K562 (cell line): ENCODE data around the gene ASIC1. TPM values are rescaled to one million over a fixed set of nuclear protein-coding genes. Genes with fewer than 3 reads are reported as not detected.

Experiments
- ASH1L ChIP-seq: fragments of 450-650 bp; IDR thresholded peaks from 2 replicates; pipeline ENCODE4 v1.6.1; 2018; ENCODE audit warnings: borderline replicate concordance, mild to moderate bottlenecking, low read depth; ENCODE audit not compliant: partially characterized antibody
- ATF1 ChIP-seq, 2 experiments: fragments of 450-650 bp in 1 of 2; IDR thresholded peaks; 2 replicates each; pipeline ENCODE4 v1.6.1; 2016; ENCODE audit warnings: missing compliant biosample characterization in 1 of 2, missing genetic modification characterization in 1 of 2
- C11orf30 ChIP-seq: fragments of 450-650 bp; IDR thresholded peaks from 2 replicates; pipeline ENCODE4 v1.6.1; 2016; ENCODE audit warnings: low read depth, mild to moderate bottlenecking
- CHD1 ChIP-seq: fragments of 200-600 bp; sonication (generic); IDR thresholded peaks from one replicate; pipeline ENCODE4 v1.6.1; 2012; ENCODE audit warnings: mild to moderate bottlenecking, moderate library complexity, low read length, inconsistent platforms
- CREB1 ChIP-seq, 2 experiments: sonication (generic) in 1 of 2; formaldehyde crosslinking in 1 of 2; IDR thresholded peaks; 2 replicates each; pipeline versions ENCODE4 v1.6.1 to v1.8.0; 2012 to 2022; ENCODE audit warnings: inconsistent platforms in 1 of 2, mild to moderate bottlenecking in 1 of 2, missing genetic modification reagents in 1 of 2, moderate library complexity in 1 of 2
- CREM ChIP-seq: IDR thresholded peaks from 2 replicates; pipeline ENCODE4 v1.6.1; 2014; ENCODE audit warnings: antibody characterized with exemption, low read depth
- DEAF1 ChIP-seq: fragments of 450-650 bp; formaldehyde crosslinking; IDR thresholded peaks from 2 replicates; pipeline ENCODE4 v1.4.0; 2020; ENCODE audit warnings: mild to moderate bottlenecking, moderate library complexity
- HMGN3 ChIP-seq: IDR thresholded peaks from 2 replicates; pipeline ENCODE4 v1.6.1; 2011; ENCODE audit warnings: borderline replicate concordance, low read depth, mild to moderate bottlenecking, mixed read lengths, low read length; ENCODE audit not compliant: insufficient read length; ENCODE audit errors: extremely low read depth
- MAFG ChIP-seq: fragments of 450-650 bp; conservative IDR thresholded peaks from 2 replicates; pipeline ENCODE4 v1.6.1; 2016; ENCODE audit warnings: missing genetic modification characterization, missing compliant biosample characterization
- MYNN ChIP-seq, 2 experiments: sonication (generic); formaldehyde crosslinking in 1 of 2; IDR thresholded peaks; 2 replicates each; pipeline versions ENCODE4 v1.5.0 to v1.6.1; 2016 to 2020; ENCODE audit warnings: antibody characterized with exemption in 1 of 2, missing genetic modification reagents in 1 of 2
- NCOA1 ChIP-seq: fragments of 450-650 bp; IDR thresholded peaks from 2 replicates; pipeline ENCODE4 v1.6.1; 2016; ENCODE audit warnings: low read depth
- NEUROD1 ChIP-seq: fragments of 150-350 bp; IDR thresholded peaks from 2 replicates; pipeline ENCODE4 v1.6.1; 2014; ENCODE audit warnings: borderline replicate concordance, low read length, low read depth; ENCODE audit not compliant: partially characterized antibody
- NR4A1 ChIP-seq, 2 experiments: fragments of 250-450 bp in 1 of 2; fragments of 450-650 bp in 1 of 2; sonication (Bioruptor Pico) in 1 of 2; IDR thresholded peaks; 2 replicates each; pipeline versions ENCODE4 v1.4.0 to v1.6.1; 2016 to 2020; ENCODE audit warnings: mild to moderate bottlenecking in 2 of 2, missing compliant biosample characterization in 1 of 2, missing genetic modification characterization in 1 of 2, moderate library complexity in 1 of 2
- POLR2AphosphoS5 ChIP-seq: IDR thresholded peaks from 2 replicates; pipeline ENCODE4 v1.6.1; 2011; ENCODE audit warnings: mild to moderate bottlenecking, low read depth, low read length, moderate library complexity; ENCODE audit not compliant: control insufficient read depth, insufficient read depth
- RB1 ChIP-seq: fragments of 450-650 bp; IDR thresholded peaks from 2 replicates; pipeline ENCODE4 v1.6.1; 2017; ENCODE audit warnings: low read depth, mild to moderate bottlenecking
- SMARCB1 ChIP-seq: IDR thresholded peaks from 2 replicates; pipeline ENCODE4 v1.6.1; 2011; ENCODE audit warnings: improper control_type of control experiment, low read depth; ENCODE audit not compliant: insufficient read length
- SMARCE1 ChIP-seq: fragments of 450-650 bp; IDR thresholded peaks from 2 replicates; pipeline ENCODE4 v1.7.1; 2016; ENCODE audit warnings: mild to moderate bottlenecking
- SOX6 ChIP-seq: fragments of 450-650 bp; IDR thresholded peaks from 2 replicates; pipeline ENCODE4 v1.6.1; 2014; ENCODE audit warnings: mild to moderate bottlenecking
- TFAP4 ChIP-seq: sonication (generic); formaldehyde crosslinking; IDR thresholded peaks from 2 replicates; pipeline ENCODE4 v1.8.0; 2022; ENCODE audit warnings: missing genetic modification reagents, mild to moderate bottlenecking, moderate library complexity, borderline replicate concordance
- TOE1 ChIP-seq, 2 experiments: fragments of 450-650 bp in 1 of 2; sonication (generic) in 1 of 2; formaldehyde crosslinking in 1 of 2; IDR thresholded peaks; 2 replicates each; pipeline versions ENCODE4 v1.7.1 to v1.8.0; 2016 to 2022; ENCODE audit warnings: borderline replicate concordance in 2 of 2, mild to moderate bottlenecking in 2 of 2, antibody characterized with exemption in 1 of 2, inconsistent platforms in 1 of 2, low read depth in 1 of 2, missing genetic modification reagents in 1 of 2, moderate library complexity in 1 of 2
- TRIM28 ChIP-seq: fragments of 450-650 bp; IDR thresholded peaks from 2 replicates; pipeline ENCODE4 v1.6.1; 2017
- ZBTB7A ChIP-seq: IDR thresholded peaks from 2 replicates; pipeline ENCODE4 v1.6.1; 2011; ENCODE audit warnings: low read depth, mild to moderate bottlenecking, low read length, moderate library complexity, borderline replicate concordance; ENCODE audit not compliant: control insufficient read depth
- ZFX ChIP-seq: sonication (generic); formaldehyde crosslinking; IDR thresholded peaks from 2 replicates; pipeline ENCODE4 v1.8.0; 2022; ENCODE audit warnings: mild to moderate bottlenecking, missing genetic modification reagents, moderate library complexity
- ZNF174 ChIP-seq: fragments of 250-450 bp; sonication (Bioruptor Pico); IDR thresholded peaks from 2 replicates; pipeline ENCODE4 v1.4.0; 2020; ENCODE audit warnings: mild to moderate bottlenecking
- ZNF644 ChIP-seq: fragments of 200-800 bp; sonication (Bioruptor generic); IDR thresholded peaks from 2 replicates; pipeline ENCODE4 v1.6.1; 2016; ENCODE audit warnings: low read depth, missing genetic modification characterization, missing compliant biosample characterization
- polyA plus RNA-seq, 8 experiments: library from polyadenylated mRNA; depleted of rRNA in 4 of 8; stranded (reverse) in 5 of 8; unstranded in 3 of 8; fragments of >200 nt; fragmentation: Nextera tagmentation in 2 of 8; fragmentation: Illumina TruSeq in 1 of 8; extraction: Ambion mirVana in 2 of 8; extraction: Trizol in 1 of 8; gene quantifications; 2 replicates each; pipeline versions ENCODE4 v1.2.1 to v1.2.3, GENCODE V29; 2011 to 2014; ENCODE audit warnings: inconsistent platforms in 1 of 8, missing spikeins in 1 of 8
- total RNA-seq, 7 experiments: library from RNA; depleted of rRNA in 6 of 7; stranded (reverse); fragments of >200 nt in 6 of 7; fragmentation: Illumina TruSeq in 2 of 7; extraction: Trizol in 2 of 7; gene quantifications; 2 replicates each; pipeline versions ENCODE4 v1.2.1 to v1.2.3, GENCODE V29; 2011 to 2021; ENCODE audit warnings: low replicate concordance in 1 of 7

The ASIC1 gene
- total and polyA plus RNA-seq, 9 of the 15 experiments (the other 6 are each of a cell fraction or from before 2014, with no cell fraction given), result 0.01 to 1.7 (median 0.45) TPM

GRCh38 chr12:50084775-50085614 lies 27.6 kb downstream of the ASIC1 start, which contains the start of gene SMARCD1 (continued):
- TF ChIP-seq C11orf30 (peak; percentile 65), TFAP4 (CRISPR knock-in tag) (peak; percentile 68; the same call in 1 of the 2 replicates), NEUROD1 (peak; percentile 51), CREB1 (IDR thresholded peaks at IDR 0.05) (peak; percentile 37; the same call in 1 of the 2 replicates), CREB1 (CRISPR knock-in tag; IDR thresholded peaks at IDR 0.05) (no peak), TOE1 (IDR thresholded peaks at IDR 0.05; ENCODE audit: borderline replicate concordance) (peak; percentile 19; the same call in 1 of the 2 replicates), TOE1 (CRISPR knock-in tag; IDR thresholded peaks at IDR 0.05; ENCODE audit: borderline replicate concordance, low read depth) (no peak), ATF1 (CRISPR knock-in tag; IDR thresholded peaks at IDR 0.05) (no peak), ATF1 (tag; IDR thresholded peaks at IDR 0.05) (peak; percentile 34), POLR2AphosphoS5 (peak; percentile 41; the same call in 1 of the 2 replicates), SMARCB1 (no peak), ZFX (peak; percentile 66), SMARCE1 (peak; percentile 69), NR4A1 (CRISPR knock-in tag; IDR thresholded peaks at IDR 0.05) (no peak), NR4A1 (tag; IDR thresholded peaks at IDR 0.05) (peak; percentile 41; the same call in 1 of the 2 replicates), ZNF174 (CRISPR knock-in tag) (no peak), ZBTB7A (peak; percentile 97), NCOA1 (no peak), MYNN (IDR thresholded peaks at IDR 0.05) (no peak), MYNN (CRISPR knock-in tag; IDR thresholded peaks at IDR 0.05) (no peak), CHD1 (no peak), ZNF644 (tag) (no peak), SOX6 (peak; percentile 50), CREM (peak; percentile 63), MAFG (tag) (peak; percentile 54), TRIM28 (0 out of 2 replicates have a peak, but pooled peaks have one; percentile 35), RB1 (peak; percentile 80; the same call in 1 of the 2 replicates), ASH1L (no peak), HMGN3 (peak; percentile 41), DEAF1 (no peak)
